Activated effector memory CD4-positive, alpha-beta T cell treated with anti-CD3 and anti-CD28 coated beads, Interleukin-2, amount 50 U/mL, for 16 hours (primary cell): ENCODE data around the gene KHDC3L.

Source experiments
- DNase-seq: peaks from one replicate; pipeline ENCODE4 v3.0.0-alpha.2; 2020

The KHDC3L gene, protein sequence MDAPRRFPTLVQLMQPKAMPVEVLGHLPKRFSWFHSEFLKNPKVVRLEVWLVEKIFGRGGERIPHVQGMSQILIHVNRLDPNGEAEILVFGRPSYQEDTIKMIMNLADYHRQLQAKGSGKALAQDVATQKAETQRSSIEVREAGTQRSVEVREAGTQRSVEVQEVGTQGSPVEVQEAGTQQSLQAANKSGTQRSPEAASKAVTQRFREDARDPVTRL

DNA sequence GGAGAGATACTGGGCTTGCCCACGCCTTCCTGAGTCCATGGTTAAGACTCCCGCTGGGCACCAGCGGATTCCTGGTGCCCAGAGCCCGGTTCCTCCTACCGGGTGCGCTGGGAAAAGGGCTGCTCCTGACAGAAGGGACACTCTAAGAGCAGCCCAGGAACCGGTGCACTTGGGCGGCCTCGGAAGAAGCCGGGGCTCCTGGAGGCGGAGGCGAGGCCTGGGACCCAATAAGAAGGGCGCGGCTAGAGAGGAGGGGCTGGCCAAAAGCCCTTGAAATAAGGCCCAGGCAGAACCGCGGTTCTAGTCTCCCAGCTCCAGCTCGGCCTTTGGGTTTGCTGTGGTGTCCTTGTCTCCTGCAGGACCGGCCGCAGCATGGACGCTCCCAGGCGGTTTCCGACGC is at the start of gene KHDC3L:
Gene KHDC3L (plus strand): TSS at position 301 of the 400 bp plus-strand sequence. CDS start 72 bp downstream, at position 373.
- no peak for DNase-seq

DNA sequence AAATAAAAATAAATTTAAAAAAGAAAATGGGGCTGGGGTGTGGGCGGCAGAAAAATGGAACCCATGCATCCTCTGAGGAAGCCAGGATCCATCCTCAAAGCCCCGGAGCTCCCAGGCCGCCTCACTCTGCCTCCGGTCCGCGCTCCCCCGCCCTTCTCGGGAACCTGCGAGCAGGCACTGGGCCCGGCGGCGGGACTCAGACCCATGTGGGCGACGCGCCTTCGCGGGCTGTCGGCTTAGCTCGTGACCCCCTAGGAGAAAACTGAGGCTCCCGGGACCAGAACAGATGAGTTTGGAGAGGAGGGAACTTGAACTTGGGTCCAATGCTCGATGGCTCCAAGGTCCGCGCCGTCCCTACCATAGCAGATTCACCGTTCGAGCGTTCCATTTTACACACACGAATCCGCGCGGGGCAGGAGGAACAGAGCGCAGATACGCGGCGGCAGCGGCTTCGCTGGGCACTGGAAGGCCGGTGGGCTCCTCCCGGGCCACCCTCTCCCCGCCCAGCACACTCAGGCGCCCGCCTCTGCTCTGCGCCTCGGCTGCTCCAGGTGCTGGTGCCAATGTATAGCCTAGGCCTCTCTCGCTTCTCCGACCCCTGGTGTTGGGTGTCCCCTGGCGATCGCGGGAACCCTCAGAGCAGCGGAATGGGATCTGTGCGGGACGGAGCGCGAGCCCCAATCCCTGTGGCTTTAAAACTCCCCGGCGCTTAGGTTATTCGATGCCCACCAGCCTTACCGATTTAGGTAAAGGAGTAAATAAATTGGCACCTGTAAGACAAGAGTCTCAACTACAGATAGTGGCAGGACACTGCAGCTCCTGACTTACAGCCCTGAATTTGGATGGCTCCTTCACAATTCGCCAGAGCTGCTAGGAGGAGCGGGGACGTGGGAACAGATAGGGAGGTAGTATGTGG is 47.6 kb upstream of the KHDC3L start:
- no peak for DNase-seq

DNA sequence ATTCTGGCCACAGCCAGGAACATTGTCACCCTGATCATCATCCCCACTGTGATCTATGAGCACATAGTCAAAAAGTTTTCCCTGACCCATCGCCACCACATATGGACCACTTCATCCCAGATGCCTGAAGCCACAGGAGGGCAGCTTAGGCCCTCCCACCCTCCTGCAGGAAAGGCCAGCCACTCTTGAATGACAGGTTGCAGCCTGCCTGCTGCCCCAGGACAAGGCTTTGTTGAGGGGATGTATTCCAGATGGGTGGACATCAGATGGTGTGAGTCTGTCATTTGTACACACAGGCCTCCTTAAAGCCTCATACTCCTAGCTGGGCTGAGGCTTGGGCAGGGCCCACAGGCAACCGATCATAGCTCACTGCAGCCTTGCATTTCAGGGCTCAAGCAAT is 39.1 kb upstream of the KHDC3L start:
- DNase-seq, result no peak

DNA sequence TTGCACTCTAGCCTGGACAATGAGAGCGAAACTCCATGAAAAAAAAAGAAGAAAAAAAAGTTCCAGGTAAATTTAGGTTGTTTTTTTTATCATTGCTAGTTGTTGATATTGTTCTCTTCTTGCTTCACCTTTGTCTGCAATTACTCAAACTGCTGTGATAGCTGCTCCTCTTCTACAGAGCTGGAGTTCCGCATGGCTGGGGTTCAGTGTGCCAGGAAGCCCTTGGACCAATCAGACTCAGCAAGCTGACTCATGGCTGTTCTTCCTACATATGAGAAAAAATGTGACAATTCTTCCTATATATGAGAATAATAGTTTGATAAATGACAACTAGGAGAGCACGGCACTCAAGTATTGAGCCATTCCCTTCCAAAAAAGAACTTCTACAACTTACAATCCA is 36.8 kb upstream of the KHDC3L start:
- no peak for DNase-seq

DNA sequence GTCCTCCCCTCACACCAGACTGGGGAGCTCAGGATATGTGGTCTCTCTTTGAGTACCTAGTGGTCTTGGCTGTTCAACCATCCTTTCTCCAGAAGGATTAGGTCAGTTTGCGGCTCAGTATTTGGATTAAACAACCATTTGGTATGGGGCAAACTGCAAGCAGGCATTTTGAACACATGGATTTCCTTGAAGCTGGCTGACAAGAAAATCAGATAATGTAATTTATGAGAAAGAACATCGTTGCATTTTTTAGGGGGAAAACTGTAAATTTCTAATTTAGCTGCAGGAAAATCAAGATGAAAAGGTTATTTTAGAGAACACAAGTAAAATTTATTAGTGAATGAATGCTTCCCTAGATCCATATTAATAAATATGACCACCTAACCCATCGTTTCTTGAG is 33.7 kb upstream of the KHDC3L start:
- DNase-seq, result no peak

DNA sequence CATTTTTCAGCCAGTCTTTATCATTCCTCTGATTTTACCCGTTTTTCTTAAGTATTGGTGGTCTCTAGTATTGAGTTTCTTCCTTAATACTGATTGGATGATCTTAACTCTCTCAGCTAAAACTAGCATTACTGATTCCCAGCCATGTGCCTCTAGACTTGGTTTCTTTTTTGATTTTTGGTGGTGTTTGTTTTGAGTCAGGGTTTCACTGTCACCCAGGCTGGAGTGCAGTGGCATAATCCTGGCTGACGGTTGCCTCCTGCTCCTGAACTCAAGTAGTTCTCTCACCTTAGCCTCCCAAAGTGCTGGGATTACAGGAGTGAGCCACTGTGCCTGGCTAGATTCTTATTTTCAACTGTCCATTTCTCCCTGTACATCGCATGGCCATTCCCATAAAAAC is 33.3 kb upstream of the KHDC3L start:
- no peak for DNase-seq

DNA sequence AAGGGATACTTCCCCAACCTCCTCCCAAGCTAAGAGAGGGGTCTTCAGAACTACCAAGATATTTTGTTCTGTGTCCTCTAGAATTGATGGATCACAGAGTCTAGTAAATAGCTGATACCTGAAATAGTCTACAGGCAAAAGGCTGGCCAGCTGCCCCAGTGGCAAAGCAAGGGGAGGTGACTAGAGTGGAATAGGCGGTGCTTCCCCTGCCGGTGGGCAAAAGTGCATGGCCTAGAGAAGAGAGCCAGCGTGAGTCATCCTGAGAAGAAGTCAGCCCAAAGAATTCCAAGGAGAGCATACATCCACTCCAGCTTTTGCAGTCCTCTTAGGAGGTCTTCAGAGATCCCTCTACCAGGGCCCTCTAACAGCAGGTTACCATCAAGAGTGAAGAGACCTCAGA is 23.1 kb upstream of the KHDC3L start:
- no peak for DNase-seq

DNA sequence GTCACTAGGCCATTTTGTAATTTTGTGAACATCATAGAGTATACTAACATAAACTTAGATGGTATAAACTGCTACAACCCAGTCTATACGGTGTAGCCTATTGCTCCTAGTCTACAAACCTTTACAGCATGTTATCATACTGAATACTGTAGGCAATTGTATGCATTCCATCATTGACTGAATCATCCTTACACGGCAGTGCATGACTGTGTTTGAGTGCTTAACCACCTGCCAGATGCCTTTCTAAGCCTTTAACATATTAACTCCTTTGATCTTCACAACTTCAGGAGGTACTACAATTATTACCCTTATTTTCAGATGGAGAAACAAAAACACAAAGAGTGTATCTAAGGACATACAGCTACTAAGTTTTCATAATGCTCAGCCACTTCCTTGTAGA is 22.4 kb upstream of the KHDC3L start:
- no peak for DNase-seq

DNA sequence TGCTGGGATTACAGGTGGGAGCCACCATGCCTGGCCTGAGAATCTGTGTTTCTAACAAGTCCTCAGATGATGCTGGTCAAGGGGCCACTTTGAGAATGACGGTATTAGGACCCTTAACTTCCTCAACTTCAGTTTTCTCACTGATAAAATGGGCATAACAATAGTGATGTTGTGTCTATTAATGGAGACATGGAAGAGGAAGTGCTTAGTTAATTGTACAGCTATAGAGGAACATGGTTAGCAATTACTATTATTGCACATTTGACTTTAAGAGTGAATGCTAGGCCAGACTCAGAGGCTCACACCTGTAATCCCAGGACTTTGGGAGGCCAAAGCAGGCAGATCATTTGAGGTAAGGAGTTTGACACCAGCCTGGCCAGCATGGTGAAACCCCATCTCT is 21.1 kb upstream of the KHDC3L start:
- DNase-seq, result no peak

DNA sequence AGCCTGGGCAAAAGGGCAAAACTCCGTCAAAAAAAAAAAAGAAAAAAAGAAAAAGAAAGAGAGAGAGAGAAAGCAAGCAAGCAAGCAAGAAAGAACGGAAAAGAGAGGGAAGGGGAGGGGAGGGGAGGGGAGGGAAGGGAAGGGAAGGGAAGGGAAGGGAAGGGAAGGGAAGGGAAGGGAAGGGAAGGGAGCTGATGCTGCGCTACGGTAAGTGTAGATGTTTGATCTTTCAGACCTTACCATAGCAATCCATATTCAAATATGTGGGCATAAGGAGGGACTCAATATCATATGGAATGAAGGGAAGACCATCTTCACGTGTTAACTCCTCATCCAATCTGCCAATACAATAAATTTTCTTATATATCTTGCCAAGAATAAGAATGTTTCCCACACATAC is 20.3 kb upstream of the KHDC3L start:
- no peak for DNase-seq

DNA sequence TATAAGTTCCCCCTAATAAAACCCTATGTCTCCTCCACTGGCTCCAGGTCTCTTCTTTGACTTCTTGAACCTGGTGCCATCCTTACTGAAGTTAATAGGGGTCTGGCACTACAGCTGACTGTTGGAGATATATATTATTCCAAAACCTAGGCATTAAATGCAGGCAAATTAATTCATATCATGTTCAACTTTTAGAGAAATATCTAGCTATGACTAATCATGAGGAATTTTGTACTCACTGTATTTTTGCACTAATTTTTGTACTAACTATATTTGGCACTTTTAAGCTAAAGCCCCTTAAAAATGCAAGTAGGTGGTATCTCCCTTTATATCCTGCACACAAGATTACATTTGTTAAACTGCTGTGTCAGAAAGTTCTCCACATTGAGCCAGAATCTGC is 19.3 kb upstream of the KHDC3L start:
- no peak for DNase-seq

DNA sequence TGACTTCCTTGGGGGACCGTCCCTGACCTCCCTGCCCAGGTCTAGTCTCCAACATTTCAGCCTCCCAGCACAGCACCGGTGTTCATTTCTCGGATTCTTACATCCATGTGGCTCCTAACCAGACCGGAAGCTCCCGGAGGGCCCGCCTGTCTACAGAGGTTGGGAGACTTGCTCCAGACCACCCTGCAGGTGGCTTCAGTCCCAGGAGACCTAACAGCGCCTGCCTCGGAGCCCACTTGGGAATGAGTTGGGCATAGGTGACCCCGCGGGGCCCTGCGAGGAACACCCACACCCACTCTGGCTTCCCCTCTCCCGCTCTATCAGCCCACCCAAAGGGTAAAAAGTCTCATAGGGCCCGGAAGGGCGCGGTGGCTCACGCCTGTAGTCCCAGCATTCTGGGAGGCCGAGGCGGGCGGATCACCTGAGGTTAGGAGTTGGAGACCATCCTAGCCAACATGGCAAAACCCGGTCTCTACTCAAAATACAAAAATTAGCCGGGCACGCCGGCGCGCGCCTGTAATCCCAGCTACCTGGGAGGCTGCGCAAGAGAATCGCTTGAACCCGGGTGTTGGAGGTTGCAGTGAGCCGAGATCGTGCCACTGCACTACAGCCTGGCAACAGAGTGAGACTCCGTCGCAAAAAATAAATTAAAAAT is 13.8 kb upstream of the KHDC3L start:
- no peak for DNase-seq

DNA sequence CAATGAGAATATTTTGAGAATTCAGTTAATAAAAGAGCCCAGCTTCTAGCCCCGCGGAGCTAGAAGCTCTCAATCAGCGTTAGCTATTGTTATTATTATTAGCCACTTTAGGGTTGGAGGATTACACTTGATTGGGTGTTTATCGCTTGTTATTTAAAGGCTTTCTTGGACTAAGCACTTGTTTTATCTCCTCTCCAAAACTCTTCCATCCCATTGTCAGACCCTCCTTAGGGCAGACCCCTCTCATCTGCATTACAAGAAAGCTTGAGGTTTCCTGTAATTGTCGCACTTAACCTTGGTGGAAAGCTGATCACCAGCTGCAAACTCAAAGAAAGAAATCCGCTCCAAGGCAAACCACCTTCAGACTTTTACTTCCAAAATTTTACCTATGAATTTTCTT is 13.1 kb upstream of the KHDC3L start:
- DNase-seq, result no peak

DNA sequence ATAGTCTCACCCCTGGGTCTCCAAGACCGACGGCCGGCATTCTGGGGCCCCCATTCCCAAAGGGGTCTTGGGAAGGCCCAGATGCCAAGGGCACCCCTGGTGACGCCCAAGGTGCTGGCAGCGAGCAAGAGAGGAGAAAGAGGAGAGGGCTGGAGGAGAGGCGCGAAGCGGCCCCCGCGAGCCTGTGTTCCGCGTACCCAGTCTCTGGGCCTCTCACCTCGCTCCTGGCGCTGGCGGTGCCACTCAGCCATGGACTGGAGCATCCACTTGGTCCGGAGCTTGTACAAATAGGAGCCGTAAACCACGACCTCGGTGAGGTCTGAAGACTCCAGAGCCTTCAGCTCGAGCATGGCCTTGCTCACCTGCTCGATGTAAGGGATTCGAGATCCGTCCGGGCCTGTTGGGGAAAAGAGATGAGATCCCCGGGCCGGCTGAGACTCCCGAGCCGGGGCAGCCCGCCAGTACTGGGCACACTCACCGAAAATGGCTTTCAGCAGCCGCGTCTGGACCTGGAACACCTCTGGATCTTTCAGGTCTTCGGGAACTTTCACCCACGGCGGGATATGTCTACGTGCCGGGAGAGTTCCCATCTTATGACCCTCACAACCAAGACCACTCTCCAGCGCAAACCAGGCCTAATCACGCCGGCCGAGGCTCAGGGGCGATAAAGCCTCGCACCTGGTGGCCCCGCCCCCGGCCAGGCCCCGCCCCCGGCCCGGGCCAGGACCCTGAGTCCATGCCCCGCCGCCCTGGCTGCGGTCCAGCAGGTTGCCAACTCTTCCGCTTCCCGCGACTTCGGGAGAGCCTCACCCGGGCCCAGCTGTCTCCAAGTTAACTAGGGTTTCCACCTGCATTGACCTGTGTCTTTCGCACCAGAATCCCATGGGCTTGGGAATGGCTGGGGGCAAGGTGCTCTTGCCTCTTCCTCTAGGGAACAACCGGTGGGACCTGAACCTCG is 8.5 kb upstream of the KHDC3L start, which contains the start of gene DPPA5:
Gene DPPA5 (minus strand): TSS at position 641 of the 958 bp plus-strand sequence. CDS start 51 bp downstream, at position 590.
- no peak for DNase-seq

DNA sequence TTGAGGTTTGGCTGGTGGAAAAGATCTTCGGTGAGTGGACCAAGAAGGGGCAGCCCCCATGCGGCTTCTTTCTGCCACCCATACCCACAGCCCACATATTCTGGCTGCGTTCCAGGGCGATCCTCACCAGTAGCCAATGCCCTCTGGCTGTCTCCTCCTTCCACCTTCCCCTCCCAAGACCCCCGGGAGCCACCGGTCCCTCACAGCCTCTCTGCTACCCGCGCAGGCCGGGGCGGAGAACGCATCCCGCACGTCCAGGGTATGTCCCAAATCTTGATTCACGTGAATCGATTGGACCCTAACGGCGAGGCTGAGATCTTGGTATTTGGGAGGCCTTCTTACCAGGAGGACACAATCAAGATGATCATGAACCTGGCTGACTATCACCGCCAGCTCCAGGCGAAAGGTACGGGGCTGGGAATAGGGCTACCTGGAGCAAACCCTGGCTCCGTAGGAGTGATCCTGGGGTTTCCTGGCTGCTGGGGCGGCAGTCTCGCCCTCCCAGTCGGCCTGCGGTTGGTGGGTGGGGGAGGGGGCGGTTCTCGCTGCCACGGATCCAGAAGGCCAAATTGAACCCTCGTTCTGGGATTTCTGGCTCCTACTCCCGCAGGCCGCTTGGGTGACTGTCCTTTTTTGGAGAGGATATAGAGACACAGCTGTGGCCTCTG is 545 bp downstream of the KHDC3L start:
- no peak for DNase-seq

DNA sequence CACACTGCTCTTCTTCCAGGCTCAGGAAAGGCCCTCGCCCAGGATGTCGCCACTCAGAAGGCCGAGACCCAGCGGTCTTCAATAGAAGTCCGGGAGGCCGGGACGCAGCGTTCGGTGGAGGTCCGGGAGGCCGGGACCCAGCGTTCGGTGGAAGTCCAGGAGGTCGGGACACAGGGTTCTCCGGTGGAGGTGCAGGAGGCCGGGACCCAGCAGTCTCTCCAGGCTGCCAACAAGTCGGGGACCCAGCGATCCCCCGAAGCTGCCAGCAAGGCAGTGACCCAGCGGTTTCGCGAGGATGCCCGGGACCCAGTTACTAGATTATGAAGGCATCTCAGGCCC is 1.0 kb downstream of the KHDC3L start:
- no peak for DNase-seq

DNA sequence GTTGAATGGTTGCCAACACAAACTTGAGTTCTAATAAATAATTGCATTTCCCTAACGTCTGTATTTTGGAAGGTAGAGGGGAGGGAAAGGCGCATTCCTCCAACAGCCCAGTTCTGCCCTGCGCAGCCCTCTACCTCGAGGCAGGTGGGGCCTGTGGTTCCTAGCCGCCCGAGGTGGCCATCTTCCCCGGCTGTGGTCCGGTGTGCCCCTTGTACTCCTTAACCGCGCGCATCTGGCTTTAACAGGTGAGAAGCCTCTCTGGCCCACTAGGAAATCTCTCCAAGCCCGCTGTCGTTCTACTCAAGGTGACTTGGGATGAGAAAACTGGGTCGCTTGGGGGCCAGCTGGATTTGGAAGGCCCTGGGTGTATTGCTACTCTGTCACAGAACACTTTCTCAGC is 1.7 kb downstream of the KHDC3L start:
- DNase-seq, result no peak

DNA sequence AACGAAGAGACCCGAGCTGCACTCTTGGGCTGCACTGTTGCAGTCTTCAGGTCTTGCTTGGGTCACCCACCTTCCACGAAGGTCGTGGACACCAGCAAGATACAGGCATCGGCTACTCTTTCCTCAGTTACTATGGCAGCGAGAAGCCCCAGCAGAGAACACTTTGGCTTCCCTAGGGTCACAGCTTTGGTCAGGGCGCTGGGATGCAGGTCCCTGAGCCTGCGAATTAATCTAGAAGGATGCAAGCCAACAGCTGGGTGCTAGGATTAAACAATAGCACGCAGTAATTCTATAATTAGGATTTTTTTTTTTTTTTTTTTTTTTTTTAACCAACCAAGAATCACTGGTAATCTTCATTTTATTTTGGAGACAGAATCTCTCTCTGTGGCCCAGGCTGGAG is 2.1 kb downstream of the KHDC3L start:
- no peak for DNase-seq

DNA sequence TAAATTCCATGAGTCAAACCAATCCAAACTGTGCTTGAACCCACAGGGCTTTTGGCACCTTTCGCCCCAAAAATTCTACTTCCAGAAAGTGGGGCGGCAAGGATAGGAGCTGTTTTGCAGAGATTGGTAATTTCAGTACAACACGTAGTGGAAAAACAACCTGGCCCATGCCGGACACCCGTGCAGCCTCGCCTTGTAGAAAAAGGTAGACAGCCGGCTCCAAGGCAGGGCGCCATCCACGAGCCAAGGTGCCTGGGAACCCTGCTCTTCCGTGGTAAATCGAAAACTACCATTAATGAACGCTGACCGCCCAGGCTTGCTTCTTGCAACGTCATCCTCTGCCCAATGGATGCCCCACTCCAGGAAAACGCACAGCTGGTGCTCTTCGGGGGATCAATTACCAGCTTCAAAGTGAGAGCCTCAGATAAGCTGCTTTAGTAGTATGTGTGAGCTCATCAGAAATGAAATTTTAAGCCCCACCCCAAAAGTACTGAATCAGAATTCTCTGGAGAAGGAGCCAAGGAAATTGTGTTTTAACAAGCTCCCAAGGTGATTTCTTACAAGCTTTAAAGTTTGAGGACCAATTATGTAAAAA is 5.4 kb downstream of the KHDC3L start:
- DNase-seq, result no peak

DNA sequence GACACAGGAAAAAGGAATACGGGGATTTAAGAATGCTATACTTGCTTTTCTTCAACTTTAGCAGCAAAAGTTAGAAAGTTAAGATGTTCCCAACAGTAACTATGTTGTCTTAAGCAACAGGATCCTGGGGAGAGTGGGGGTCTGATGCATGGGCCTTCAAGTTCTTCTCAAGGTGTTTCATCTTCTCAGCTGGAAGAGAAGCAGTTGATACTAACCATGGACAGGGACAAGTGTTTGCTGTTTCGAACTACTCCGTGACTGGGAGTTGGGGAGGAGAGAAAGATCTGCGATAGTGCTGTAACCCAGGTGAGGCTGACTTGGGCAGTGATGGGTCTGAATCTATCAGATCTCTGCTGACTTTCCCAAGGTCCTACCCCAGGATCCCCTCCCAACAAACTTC is 6.2 kb downstream of the KHDC3L start:
- DNase-seq, result no peak

DNA sequence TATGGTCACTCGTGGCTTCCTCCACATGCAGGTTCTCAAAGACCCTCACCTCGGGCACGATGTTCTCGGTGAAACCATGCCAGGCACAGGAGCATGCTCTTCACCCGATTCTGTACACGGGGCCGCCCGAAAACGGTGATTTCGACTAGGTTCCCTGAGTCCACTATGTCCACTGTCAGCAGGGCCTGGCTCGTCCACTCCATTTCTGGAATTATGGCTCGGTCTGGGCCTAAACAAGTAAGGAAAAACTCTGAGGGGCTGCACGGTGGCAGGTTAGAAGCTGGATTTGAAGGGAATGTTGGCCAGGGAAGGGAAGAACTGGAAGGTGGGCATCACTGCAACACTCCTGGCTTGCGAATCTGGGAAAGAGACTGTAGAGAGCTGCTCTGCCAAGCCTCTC is 6.7 kb downstream of the KHDC3L start:
- no peak for DNase-seq

DNA sequence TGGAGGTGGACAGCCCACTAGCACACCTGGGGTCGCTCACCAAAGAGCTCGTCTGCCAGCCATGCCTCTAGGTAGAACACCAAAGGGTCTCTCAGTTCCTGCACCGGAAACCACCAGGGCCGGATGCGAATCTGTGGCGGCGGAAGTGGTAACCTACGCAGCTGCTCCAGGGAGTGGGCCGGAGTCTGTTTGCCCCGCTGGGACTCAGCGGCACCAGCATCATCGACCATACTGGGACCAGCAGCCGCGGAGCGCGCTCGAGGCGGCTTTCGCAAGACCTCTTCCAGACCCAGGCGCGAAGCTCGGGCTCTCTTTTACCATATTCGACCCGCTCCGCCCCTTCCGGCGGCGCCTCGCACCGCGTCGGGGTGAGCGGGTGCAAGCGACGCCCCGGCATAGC is 7.1 kb downstream of the KHDC3L start, which contains the start of gene OOEP:
Gene OOEP (minus strand): TSS at position 335 of the 400 bp plus-strand sequence. CDS start 105 bp downstream, at position 230.
- DNase-seq, result no peak
